Stimulated activated CD8-positive, alpha-beta memory T cell treated with anti-CD3 and anti-CD28 coated beads, Interleukin-7, amount 100 ng/mL, for 48 hours (primary cell): ENCODE measurements around the gene PTGS2.
"Not testable (repeated sequence)": the region's sequence is repeated elsewhere in the genome, so short reads cannot be mapped to it uniquely, and the experiment has no call there.

Source experiments
- DNase-seq, 2 donors: peaks; one replicate each; pipeline ENCODE4 v3.0.0-alpha.2; 2020; ENCODE audit warnings: low read depth in 1 of 2; ENCODE audit errors: extremely low read depth in 1 of 2

Gene PTGS2

GRCh38 chr1:186670297-186671135, 9.7 kb downstream of the PTGS2 start:
- no peak for DNase-seq

GRCh38 chr1:186669784-186670183, 10.4 kb downstream of the PTGS2 start:
- DNase-seq, result not testable (repeated sequence)

GRCh38 chr1:186664217-186664616, 16.0 kb downstream of the PTGS2 start:
- not testable (repeated sequence) for DNase-seq

GRCh38 chr1:186662752-186663151, 17.5 kb downstream of the PTGS2 start:
- no peak for DNase-seq

GRCh38 chr1:186659890-186660341, 20.3 kb downstream of the PTGS2 start:
- DNase-seq, result no peak

GRCh38 chr1:186658999-186659398, 21.2 kb downstream of the PTGS2 start:
- DNase-seq, result no peak

- DNase-seq, result no peak
These were observed 22.7 kb downstream of the PTGS2 start for GRCh38 chr1:186657481-186657880.

GRCh38 chr1:186655876-186656275, 24.3 kb downstream of the PTGS2 start:
- DNase-seq, result no peak

- no peak for DNase-seq
These were observed 25.5 kb downstream of the PTGS2 start for GRCh38 chr1:186654741-186655140.

GRCh38 chr1:186653312-186653711, 26.9 kb downstream of the PTGS2 start:
- DNase-seq, result no peak

- no peak for DNase-seq
These were observed 31.6 kb downstream of the PTGS2 start for GRCh38 chr1:186648613-186649012.

GRCh38 chr1:186647985-186648384, 32.2 kb downstream of the PTGS2 start:
- DNase-seq, result not testable (repeated sequence)

GRCh38 chr1:186643614-186644013, 36.6 kb downstream of the PTGS2 start:
- no peak for DNase-seq

GRCh38 chr1:186637567-186637966, 42.7 kb downstream of the PTGS2 start:
- DNase-seq, result not testable (repeated sequence)

GRCh38 chr1:186636786-186637185, 43.4 kb downstream of the PTGS2 start:
- no peak for DNase-seq

GRCh38 chr1:186634511-186634910, 45.7 kb downstream of the PTGS2 start:
- no peak for DNase-seq

GRCh38 chr1:186633116-186633515, 47.1 kb downstream of the PTGS2 start:
- DNase-seq, result no peak

GRCh38 chr1:186629341-186629740, 50.9 kb downstream of the PTGS2 start:
- DNase-seq, result no peak

GRCh38 chr1:186628910-186629309, 51.3 kb downstream of the PTGS2 start:
- no peak for DNase-seq

- no peak for DNase-seq
These were observed 53.2 kb downstream of the PTGS2 start for GRCh38 chr1:186627019-186627418.

GRCh38 chr1:186626356-186626932, 53.8 kb downstream of the PTGS2 start:
- DNase-seq, result no peak

- no peak for DNase-seq
These were observed 56.7 kb downstream of the PTGS2 start for GRCh38 chr1:186623551-186623950.
